ENCODE results near the gene ATP11A.

Gene ATP11A

DNA sequence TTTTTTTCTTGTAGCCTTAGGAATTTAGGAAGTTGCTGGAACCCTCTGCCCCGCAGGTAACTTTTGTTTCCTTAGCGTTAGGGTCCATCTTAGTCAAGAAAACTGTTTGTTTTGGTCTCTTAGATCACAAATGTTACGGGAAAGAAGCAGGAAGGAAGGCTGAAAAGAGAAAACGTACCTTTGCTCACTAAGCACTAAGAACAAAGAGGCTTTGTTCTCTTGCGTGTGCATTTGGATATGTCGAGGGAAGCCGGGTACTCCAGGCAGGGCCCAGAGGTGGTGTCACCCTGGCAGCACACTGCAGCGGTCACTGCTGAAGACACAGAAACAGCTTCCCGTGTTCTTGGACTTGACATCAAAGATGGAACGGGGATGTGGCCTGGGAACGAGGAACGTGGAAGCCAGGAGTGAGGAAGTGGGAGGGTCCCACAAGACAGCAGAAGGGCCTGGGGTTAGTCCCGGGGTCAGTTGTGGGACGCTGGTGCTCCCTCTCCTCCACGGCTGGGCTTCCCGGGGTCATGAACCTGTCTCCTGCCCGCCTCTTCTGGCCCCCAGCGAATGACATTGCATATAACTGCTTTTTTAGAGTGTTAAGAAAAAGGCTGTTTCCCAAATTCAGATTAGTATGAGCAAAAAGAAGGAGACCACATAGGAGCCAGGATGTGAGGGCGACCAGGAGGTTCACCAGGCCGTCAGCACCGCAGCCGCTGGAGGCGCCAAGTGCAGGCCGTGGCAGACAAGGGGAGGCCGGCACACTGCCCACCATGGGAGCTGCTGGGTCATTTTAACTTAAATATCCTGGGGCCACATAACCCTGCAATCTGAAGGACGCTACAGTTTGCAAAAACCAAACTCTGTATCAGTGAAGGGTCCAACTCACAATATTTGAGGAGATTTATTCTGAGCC, 31.6 kb downstream of the ATP11A start:
- H3K4me3 ChIP-seq (ENCODE audit: low read length), result no peak overlapping the region
- H2AFZ ChIP-seq (ENCODE audit: low read length), result no peak overlapping the region
- no peak for TF ChIP-seq EZH2phosphoT487 (IDR thresholded peaks at IDR 0.05; ENCODE audit: low read length)
- TF ChIP-seq EZH2 (optimal IDR thresholded peaks at IDR 0.05; ENCODE audit: low read depth, low read length), result no peak
- no peak overlapping the region for H3K9ac ChIP-seq (ENCODE audit: low read length)
- H3K36me3 ChIP-seq (replicated peaks; ENCODE audit: insufficient read depth, low read length), result no peaks in the 10 kb centered on the region
- no peaks in the 10 kb centered on the region for H3K9me2 ChIP-seq (replicated peaks; ENCODE audit: insufficient read depth, low read length)
- H3K4me1 ChIP-seq (ENCODE audit: low read length), result no peaks in the 10 kb centered on the region
- H3K79me2 ChIP-seq (ENCODE audit: low read length), result peaks cover 47% of the 10 kb centered on the region
- H3K9me3 ChIP-seq (replicated peaks; ENCODE audit: insufficient read depth, low read length), result no peaks in the 10 kb centered on the region
- H4K20me1 ChIP-seq (ENCODE audit: insufficient read depth, low read length), result no peaks in the 10 kb centered on the region
- no peak for DNase-seq
- H3K27ac ChIP-seq (ENCODE audit: low read length), result no peak overlapping the region
- no peak overlapping the region for H3K4me2 ChIP-seq (ENCODE audit: low read depth, low read length)
- H3F3A ChIP-seq (ENCODE audit: insufficient read depth, low read length), result no peaks in the 10 kb centered on the region
- no peaks in the 10 kb centered on the region for H3K27me3 ChIP-seq (replicated peaks; ENCODE audit: insufficient read depth, low read length)

DNA sequence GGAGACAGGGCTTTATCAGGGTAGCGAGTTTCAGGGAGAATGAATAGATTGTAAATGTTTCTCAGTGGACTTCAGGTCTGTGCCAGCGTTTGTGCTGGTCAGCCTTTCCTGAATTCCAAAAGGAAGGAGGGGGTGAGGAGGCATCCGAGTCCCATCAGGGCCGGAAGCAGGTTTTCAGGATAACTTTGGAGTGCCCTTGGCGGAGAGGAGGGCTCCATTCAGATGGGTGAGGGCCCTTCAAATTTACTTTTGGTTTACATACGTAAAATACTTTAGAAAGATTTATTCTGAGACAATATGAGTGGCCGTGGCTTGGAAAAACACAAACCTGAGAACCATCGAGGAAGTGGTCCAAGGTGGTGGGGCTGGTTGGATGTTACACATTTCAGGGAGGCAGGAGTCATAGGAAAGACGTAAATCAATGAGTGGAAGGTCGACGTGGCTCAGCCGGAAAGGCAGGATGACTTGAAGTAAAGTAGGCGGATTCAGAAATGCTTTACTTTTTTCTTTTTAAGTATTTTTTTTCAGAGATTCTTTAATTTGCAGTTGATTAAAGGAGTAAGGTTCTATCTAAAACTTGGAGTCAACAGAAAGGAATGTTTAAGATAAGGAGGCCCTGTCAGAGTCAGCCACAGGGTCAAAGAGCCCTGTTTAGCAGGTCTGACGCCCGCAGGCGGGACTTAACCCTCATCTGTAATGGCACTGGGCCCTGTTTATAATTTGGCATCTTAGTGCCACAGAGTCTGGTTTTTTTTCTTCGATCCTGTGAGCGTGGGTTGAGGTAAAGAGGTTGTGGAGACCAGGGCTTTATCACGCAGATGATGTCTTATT, 32.8 kb downstream of the ATP11A start:
- Histone ChIP-seq H3K4me1 (ENCODE audit: low read length) (no peaks in the 10 kb centered on the region), H3K27ac (ENCODE audit: low read length) (no peak overlapping the region), H3K36me3 (replicated peaks; ENCODE audit: insufficient read depth, low read length) (no peaks in the 10 kb centered on the region), H3K9me2 (replicated peaks; ENCODE audit: insufficient read depth, low read length) (no peaks in the 10 kb centered on the region), H4K20me1 (ENCODE audit: insufficient read depth, low read length) (no peaks in the 10 kb centered on the region), H3K9me3 (replicated peaks; ENCODE audit: insufficient read depth, low read length) (no peaks in the 10 kb centered on the region), H3K4me3 (ENCODE audit: low read length) (no peak overlapping the region), H3K79me2 (ENCODE audit: low read length) (peaks cover 44% of the 10 kb centered on the region), H3F3A (ENCODE audit: insufficient read depth, low read length) (no peaks in the 10 kb centered on the region), H2AFZ (ENCODE audit: low read length) (no peak overlapping the region), H3K4me2 (ENCODE audit: low read depth, low read length) (no peak overlapping the region), H3K27me3 (replicated peaks; ENCODE audit: insufficient read depth, low read length) (no peaks in the 10 kb centered on the region), H3K9ac (ENCODE audit: low read length) (no peak overlapping the region)
- DNase-seq, result no peak
- TF ChIP-seq, protein P1, sequence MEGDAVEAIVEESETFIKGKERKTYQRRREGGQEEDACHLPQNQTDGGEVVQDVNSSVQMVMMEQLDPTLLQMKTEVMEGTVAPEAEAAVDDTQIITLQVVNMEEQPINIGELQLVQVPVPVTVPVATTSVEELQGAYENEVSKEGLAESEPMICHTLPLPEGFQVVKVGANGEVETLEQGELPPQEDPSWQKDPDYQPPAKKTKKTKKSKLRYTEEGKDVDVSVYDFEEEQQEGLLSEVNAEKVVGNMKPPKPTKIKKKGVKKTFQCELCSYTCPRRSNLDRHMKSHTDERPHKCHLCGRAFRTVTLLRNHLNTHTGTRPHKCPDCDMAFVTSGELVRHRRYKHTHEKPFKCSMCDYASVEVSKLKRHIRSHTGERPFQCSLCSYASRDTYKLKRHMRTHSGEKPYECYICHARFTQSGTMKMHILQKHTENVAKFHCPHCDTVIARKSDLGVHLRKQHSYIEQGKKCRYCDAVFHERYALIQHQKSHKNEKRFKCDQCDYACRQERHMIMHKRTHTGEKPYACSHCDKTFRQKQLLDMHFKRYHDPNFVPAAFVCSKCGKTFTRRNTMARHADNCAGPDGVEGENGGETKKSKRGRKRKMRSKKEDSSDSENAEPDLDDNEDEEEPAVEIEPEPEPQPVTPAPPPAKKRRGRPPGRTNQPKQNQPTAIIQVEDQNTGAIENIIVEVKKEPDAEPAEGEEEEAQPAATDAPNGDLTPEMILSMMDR (IDR thresholded peaks at IDR 0.05; ENCODE audit: low read length), result no peak
- no peak for TF ChIP-seq EZH2phosphoT487 (IDR thresholded peaks at IDR 0.05; ENCODE audit: low read length)
- TF ChIP-seq EZH2 (optimal IDR thresholded peaks at IDR 0.05; ENCODE audit: low read depth, low read length), result no peak

DNA sequence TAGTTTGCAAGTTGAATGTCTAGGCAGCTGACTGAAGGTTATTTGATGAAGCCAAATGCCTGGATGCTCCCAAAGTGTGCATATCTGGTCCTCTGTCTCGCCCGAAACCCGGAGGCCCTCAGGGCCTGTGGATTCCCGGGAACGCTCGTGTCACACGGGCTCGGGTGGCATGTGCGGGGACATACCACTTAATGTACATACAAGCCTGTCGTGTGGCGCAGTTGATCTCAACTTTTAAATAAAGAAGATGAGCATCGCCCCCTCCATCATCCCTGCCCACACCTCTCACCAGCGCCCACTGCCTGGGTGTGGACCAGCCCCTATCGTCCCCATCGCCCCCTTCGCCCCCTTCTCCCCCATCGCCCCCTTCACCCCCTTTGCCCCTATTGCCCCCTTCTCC, 33.9 kb downstream of the ATP11A start:
- H3K36me3 ChIP-seq (replicated peaks; ENCODE audit: insufficient read depth, low read length), result no peaks in the 10 kb centered on the region
- H3K27me3 ChIP-seq (replicated peaks; ENCODE audit: insufficient read depth, low read length), result no peaks in the 10 kb centered on the region
- H2AFZ ChIP-seq (ENCODE audit: low read length), result no peak overlapping the region
- H3K79me2 ChIP-seq (ENCODE audit: low read length), result peaks cover 55% of the 10 kb centered on the region
- H3K9ac ChIP-seq (ENCODE audit: low read length), result no peak overlapping the region
- H3K27ac ChIP-seq (ENCODE audit: low read length), result no peak overlapping the region
- no peak overlapping the region for H3K4me3 ChIP-seq (ENCODE audit: low read length)
- no peaks in the 10 kb centered on the region for H3F3A ChIP-seq (ENCODE audit: insufficient read depth, low read length)
- H3K4me1 ChIP-seq (ENCODE audit: low read length), result no peaks in the 10 kb centered on the region
- no peaks in the 10 kb centered on the region for H3K9me3 ChIP-seq (replicated peaks; ENCODE audit: insufficient read depth, low read length)
- H4K20me1 ChIP-seq (ENCODE audit: insufficient read depth, low read length), result no peaks in the 10 kb centered on the region
- no peak overlapping the region for H3K4me2 ChIP-seq (ENCODE audit: low read depth, low read length)
- no peaks in the 10 kb centered on the region for H3K9me2 ChIP-seq (replicated peaks; ENCODE audit: insufficient read depth, low read length)
- no peak for TF ChIP-seq EZH2phosphoT487 (IDR thresholded peaks at IDR 0.05; ENCODE audit: low read length)
- TF ChIP-seq, protein P1 (IDR thresholded peaks at IDR 0.05; ENCODE audit: low read length), result no peak
- TF ChIP-seq EZH2 (optimal IDR thresholded peaks at IDR 0.05; ENCODE audit: low read depth, low read length), result no peak
- no peak for DNase-seq
